ENCODE data around the gene AHCYL2.
A peak's percentile ranks its signal among the peaks of the same experiment; 100 is the strongest.

Gene AHCYL2

GRCh38 chr7:129224251-129225205 lies at the start of gene AHCYL2:
Gene AHCYL2, plus strand, starts transcription at chr7:129225030.
- DNase-seq (ENCODE audit: low read depth in 1 of 2, low spot score in 1 of 2), result peak; percentile 92 to 96

GRCh38 chr7:129176916-129177710 lies 47.7 kb upstream of the AHCYL2 start:
- DNase-seq (ENCODE audit: low read depth in 1 of 2, low spot score in 1 of 2), result no peak

GRCh38 chr7:129184981-129185670 lies 39.7 kb upstream of the AHCYL2 start:
- no peak for DNase-seq (ENCODE audit: low read depth in 1 of 2, low spot score in 1 of 2)

- no peak for DNase-seq (ENCODE audit: low read depth in 1 of 2, low spot score in 1 of 2)
These were observed 38.0 kb upstream of the AHCYL2 start for GRCh38 chr7:129186749-129187260.

- no peak for DNase-seq (ENCODE audit: low read depth in 1 of 2, low spot score in 1 of 2)
These were observed 37.0 kb upstream of the AHCYL2 start for GRCh38 chr7:129187681-129188371.

GRCh38 chr7:129188372-129188891 lies 36.4 kb upstream of the AHCYL2 start, which contains the start of gene SMO:
Gene SMO, plus strand, starts transcription at chr7:129188633. Its CDS starts 519 bp downstream, at chr7:129189152.
- no peak for DNase-seq (ENCODE audit: low read depth in 1 of 2, low spot score in 1 of 2)

- no peak for DNase-seq (ENCODE audit: low read depth in 1 of 2, low spot score in 1 of 2)
These were observed 35.8 kb upstream of the AHCYL2 start for GRCh38 chr7:129188892-129189660.

GRCh38 chr7:129189661-129190310 lies 35.0 kb upstream of the AHCYL2 start:
- no peak for DNase-seq (ENCODE audit: low read depth in 1 of 2, low spot score in 1 of 2)

GRCh38 chr7:129191272-129191671 lies 33.6 kb upstream of the AHCYL2 start:
- DNase-seq (ENCODE audit: low read depth in 1 of 2, low spot score in 1 of 2), result no peak

GRCh38 chr7:129193892-129194291 lies 30.9 kb upstream of the AHCYL2 start:
- DNase-seq (ENCODE audit: low read depth in 1 of 2, low spot score in 1 of 2), result no peak

GRCh38 chr7:129197771-129198170 lies 27.1 kb upstream of the AHCYL2 start:
- DNase-seq (ENCODE audit: low read depth in 1 of 2, low spot score in 1 of 2), result no peak

- no peak for DNase-seq (ENCODE audit: low read depth in 1 of 2, low spot score in 1 of 2)
These were observed 25.4 kb upstream of the AHCYL2 start for GRCh38 chr7:129199406-129199805.

GRCh38 chr7:129202058-129202777 lies 22.6 kb upstream of the AHCYL2 start:
- no peak for DNase-seq (ENCODE audit: low read depth in 1 of 2, low spot score in 1 of 2)

- no peak for DNase-seq (ENCODE audit: low read depth in 1 of 2, low spot score in 1 of 2)
These were observed 21.6 kb upstream of the AHCYL2 start for GRCh38 chr7:129203050-129203741.

GRCh38 chr7:129205126-129205818 lies 19.6 kb upstream of the AHCYL2 start:
- DNase-seq (ENCODE audit: low read depth in 1 of 2, low spot score in 1 of 2), result no peak

GRCh38 chr7:129205987-129206785 lies 18.6 kb upstream of the AHCYL2 start:
- DNase-seq (ENCODE audit: low read depth in 1 of 2, low spot score in 1 of 2), result no peak

Data from activated CD4-positive, alpha-beta T cell treated with anti-CD3 and anti-CD28 coated beads, Interleukin-2, amount 50 U/mL, for 24 hours (primary cell).